GM12878 (cell line): ENCODE results near the gene GABRB1. TPM values are rescaled to one million over a fixed set of nuclear protein-coding genes. Genes with fewer than 3 reads are reported as not detected.
A peak's percentile ranks its signal among the peaks of the same experiment; 100 is the strongest.

Experiments used
- BCL11A ChIP-seq: IDR thresholded peaks from 2 replicates; pipeline ENCODE4 v1.6.1; 2011; ENCODE audit warnings: low read depth, low read length
- BHLHE40 ChIP-seq, 2 experiments: fragments of 450-650 bp in 1 of 2; IDR thresholded peaks; 2 replicates each; pipeline ENCODE4 v1.6.1; 2011 to 2017; ENCODE audit warnings: low read depth in 2 of 2, borderline replicate concordance in 1 of 2, improper control_type of control experiment in 1 of 2, low read length in 1 of 2, mild to moderate bottlenecking in 1 of 2
- EED ChIP-seq: sonication (generic); IDR thresholded peaks from 2 replicates; pipeline ENCODE4 v1.6.1; 2016; ENCODE audit warnings: antibody characterized with exemption, low read depth
- ESRRA ChIP-seq: IDR thresholded peaks from 2 replicates; pipeline ENCODE4 v1.6.1; 2012; ENCODE audit warnings: mild to moderate bottlenecking, low read length, improper control_type of control experiment
- EZH2 ChIP-seq: IDR thresholded peaks from 2 replicates; pipeline ENCODE4 v1.6.1; 2012; ENCODE audit warnings: low read depth, mild to moderate bottlenecking, control low read depth, inconsistent platforms, low read length, borderline replicate concordance; ENCODE audit not compliant: control insufficient read depth
- FOXK2 ChIP-seq: fragments of 450-650 bp; IDR thresholded peaks from 2 replicates; pipeline ENCODE4 v1.6.1; 2017; ENCODE audit warnings: mild to moderate bottlenecking, moderate library complexity
- KDM1A ChIP-seq: fragments of 200-600 bp; sonication (generic); IDR thresholded peaks from 2 replicates; pipeline ENCODE4 v1.6.1; 2016; ENCODE audit warnings: borderline replicate concordance
- NKRF ChIP-seq: fragments of 450-650 bp; conservative IDR thresholded peaks from 2 replicates; pipeline ENCODE4 v1.6.1; 2017; ENCODE audit warnings: mild to moderate bottlenecking, moderate library complexity
- PBX3 ChIP-seq: IDR thresholded peaks from 2 replicates; pipeline ENCODE4 v1.6.1; 2011; ENCODE audit warnings: mild to moderate bottlenecking, low read depth, low read length, moderate library complexity; ENCODE audit not compliant: insufficient replicate concordance
- PML ChIP-seq: IDR thresholded peaks from 2 replicates; pipeline ENCODE4 v1.6.1; 2012; ENCODE audit warnings: low read length, inconsistent platforms
- POLR2AphosphoS5 ChIP-seq: IDR thresholded peaks from 2 replicates; pipeline ENCODE4 v1.6.1; 2011; ENCODE audit warnings: mild to moderate bottlenecking, low read length, inconsistent platforms
- RAD21 ChIP-seq: IDR thresholded peaks from 2 replicates; pipeline ENCODE4 v1.6.1; 2011; ENCODE audit warnings: mild to moderate bottlenecking, low read depth, low read length, moderate library complexity; ENCODE audit not compliant: insufficient read depth
- RAD51 ChIP-seq: fragments of 450-650 bp; IDR thresholded peaks from 2 replicates; pipeline ENCODE4 v1.6.1; 2016; ENCODE audit warnings: moderate library complexity, mild to moderate bottlenecking, inconsistent platforms
- SPI1 ChIP-seq: IDR thresholded peaks from 2 replicates; pipeline ENCODE4 v1.6.1; 2011; ENCODE audit warnings: low read depth, mild to moderate bottlenecking, low read length, moderate library complexity, borderline replicate concordance; ENCODE audit not compliant: insufficient read depth
- SREBF1 ChIP-seq: IDR thresholded peaks from 2 replicates; pipeline ENCODE4 v1.6.1; 2012; ENCODE audit warnings: mild to moderate bottlenecking, low read length
- TAF1 ChIP-seq: IDR thresholded peaks from 2 replicates; pipeline ENCODE4 v1.6.1; 2011; ENCODE audit warnings: mild to moderate bottlenecking, low read depth, low read length, borderline replicate concordance
- TBL1XR1 ChIP-seq: IDR thresholded peaks from 2 replicates; pipeline ENCODE4 v1.6.1; 2012; ENCODE audit warnings: low read depth, low read length, improper control_type of control experiment
- USF2 ChIP-seq: IDR thresholded peaks from 2 replicates; pipeline ENCODE4 v1.6.1; 2011; ENCODE audit warnings: low read depth, low read length, improper control_type of control experiment, borderline replicate concordance
- polyA plus RNA-seq, 11 experiments: library from polyadenylated mRNA; depleted of rRNA in 4 of 11; unstranded in 6 of 11; stranded (reverse) in 5 of 11; fragments of >200 nt; fragmentation: Nextera tagmentation in 4 of 11; fragmentation: Illumina TruSeq in 1 of 11; extraction: Ambion mirVana in 4 of 11; extraction: Trizol in 1 of 11; gene quantifications; 1 replicate in 1 of 11; 2 replicates in 10 of 11; pipeline versions ENCODE4 v1.2.1 to v1.2.3, GENCODE V29; 2011 to 2016; ENCODE audit warnings: inconsistent platforms in 2 of 11, missing spikeins in 2 of 11, low read depth in 1 of 11
- total RNA-seq, 4 experiments: library from RNA; depleted of rRNA in 3 of 4; stranded (reverse); fragments of >200 nt in 3 of 4; fragmentation: Illumina TruSeq in 1 of 4; extraction: Trizol in 1 of 4; gene quantifications; 2 replicates each; pipeline versions ENCODE4 v1.2.1 to v1.2.3, GENCODE V29; 2013 to 2021
- TF ChIP-seq, protein P1 (sequence below): IDR thresholded peaks from 2 replicates; pipeline ENCODE4 v1.6.1; 2012; ENCODE audit warnings: mild to moderate bottlenecking, low read depth, low read length
- TF ChIP-seq, protein P2 (sequence below): fragments of 450-650 bp; IDR thresholded peaks from 2 replicates; pipeline ENCODE4 v1.6.1; 2017; ENCODE audit warnings: mild to moderate bottlenecking

GABRB1 gene
- total and polyA plus RNA-seq, 10 of the 15 experiments (the other 5 are each of a cell fraction or from before 2014, with no cell fraction given), result 0.13 to 0.92 TPM; not detected in 8

DNA sequence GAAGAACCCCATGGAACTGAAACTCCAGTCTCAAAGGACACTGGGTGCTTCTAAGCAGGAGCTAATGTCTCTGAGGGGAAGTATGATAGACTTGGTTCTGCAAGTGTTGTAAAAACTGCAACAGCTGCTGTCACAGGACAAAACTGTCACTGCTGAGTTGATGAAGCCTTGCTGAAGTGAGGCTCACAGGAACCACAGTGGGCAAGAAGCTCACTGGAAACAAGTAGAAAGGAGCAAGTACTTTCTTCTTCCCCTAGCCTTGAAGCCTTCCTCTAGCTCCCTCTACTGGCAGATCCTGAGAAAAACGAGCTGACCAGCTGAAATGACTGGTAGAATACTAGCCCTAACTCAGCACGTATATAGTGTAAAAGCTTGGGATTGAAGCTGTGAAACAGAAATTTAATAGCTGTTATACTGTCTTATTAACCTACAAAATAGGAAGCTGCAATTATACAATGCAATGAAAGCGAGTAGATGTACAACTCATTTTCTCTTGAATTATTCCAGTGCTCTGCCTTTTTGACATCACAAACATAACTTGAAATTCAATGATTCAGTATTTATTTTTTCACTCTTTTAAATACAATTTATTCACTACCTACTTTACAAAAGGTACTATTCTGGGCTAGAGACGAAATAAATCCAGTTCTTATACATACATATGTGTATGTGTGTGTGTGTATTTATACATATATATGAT is 91.4 kb downstream of the GABRB1 start (continued):
- TF ChIP-seq, protein P1, sequence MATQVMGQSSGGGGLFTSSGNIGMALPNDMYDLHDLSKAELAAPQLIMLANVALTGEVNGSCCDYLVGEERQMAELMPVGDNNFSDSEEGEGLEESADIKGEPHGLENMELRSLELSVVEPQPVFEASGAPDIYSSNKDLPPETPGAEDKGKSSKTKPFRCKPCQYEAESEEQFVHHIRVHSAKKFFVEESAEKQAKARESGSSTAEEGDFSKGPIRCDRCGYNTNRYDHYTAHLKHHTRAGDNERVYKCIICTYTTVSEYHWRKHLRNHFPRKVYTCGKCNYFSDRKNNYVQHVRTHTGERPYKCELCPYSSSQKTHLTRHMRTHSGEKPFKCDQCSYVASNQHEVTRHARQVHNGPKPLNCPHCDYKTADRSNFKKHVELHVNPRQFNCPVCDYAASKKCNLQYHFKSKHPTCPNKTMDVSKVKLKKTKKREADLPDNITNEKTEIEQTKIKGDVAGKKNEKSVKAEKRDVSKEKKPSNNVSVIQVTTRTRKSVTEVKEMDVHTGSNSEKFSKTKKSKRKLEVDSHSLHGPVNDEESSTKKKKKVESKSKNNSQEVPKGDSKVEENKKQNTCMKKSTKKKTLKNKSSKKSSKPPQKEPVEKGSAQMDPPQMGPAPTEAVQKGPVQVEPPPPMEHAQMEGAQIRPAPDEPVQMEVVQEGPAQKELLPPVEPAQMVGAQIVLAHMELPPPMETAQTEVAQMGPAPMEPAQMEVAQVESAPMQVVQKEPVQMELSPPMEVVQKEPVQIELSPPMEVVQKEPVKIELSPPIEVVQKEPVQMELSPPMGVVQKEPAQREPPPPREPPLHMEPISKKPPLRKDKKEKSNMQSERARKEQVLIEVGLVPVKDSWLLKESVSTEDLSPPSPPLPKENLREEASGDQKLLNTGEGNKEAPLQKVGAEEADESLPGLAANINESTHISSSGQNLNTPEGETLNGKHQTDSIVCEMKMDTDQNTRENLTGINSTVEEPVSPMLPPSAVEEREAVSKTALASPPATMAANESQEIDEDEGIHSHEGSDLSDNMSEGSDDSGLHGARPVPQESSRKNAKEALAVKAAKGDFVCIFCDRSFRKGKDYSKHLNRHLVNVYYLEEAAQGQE, result no peak
- TF ChIP-seq BHLHE40 (IDR thresholded peaks at IDR 0.05; ENCODE audit: borderline replicate concordance in 1 of 2, low read depth in 2 of 2, low read length in 1 of 2) (no peak), TAF1 (no peak), ESRRA (no peak), PML (no peak), USF2 (no peak), PBX3 (no peak), EZH2 (no peak), RAD51 (no peak), TBL1XR1 (no peak), SPI1 (no peak), RAD21 (peak; percentile 83), POLR2AphosphoS5 (no peak), EED (no peak), NKRF (no peak), KDM1A (no peak), BCL11A (no peak), FOXK2 (no peak), SREBF1 (no peak)
- TF ChIP-seq, protein P2, sequence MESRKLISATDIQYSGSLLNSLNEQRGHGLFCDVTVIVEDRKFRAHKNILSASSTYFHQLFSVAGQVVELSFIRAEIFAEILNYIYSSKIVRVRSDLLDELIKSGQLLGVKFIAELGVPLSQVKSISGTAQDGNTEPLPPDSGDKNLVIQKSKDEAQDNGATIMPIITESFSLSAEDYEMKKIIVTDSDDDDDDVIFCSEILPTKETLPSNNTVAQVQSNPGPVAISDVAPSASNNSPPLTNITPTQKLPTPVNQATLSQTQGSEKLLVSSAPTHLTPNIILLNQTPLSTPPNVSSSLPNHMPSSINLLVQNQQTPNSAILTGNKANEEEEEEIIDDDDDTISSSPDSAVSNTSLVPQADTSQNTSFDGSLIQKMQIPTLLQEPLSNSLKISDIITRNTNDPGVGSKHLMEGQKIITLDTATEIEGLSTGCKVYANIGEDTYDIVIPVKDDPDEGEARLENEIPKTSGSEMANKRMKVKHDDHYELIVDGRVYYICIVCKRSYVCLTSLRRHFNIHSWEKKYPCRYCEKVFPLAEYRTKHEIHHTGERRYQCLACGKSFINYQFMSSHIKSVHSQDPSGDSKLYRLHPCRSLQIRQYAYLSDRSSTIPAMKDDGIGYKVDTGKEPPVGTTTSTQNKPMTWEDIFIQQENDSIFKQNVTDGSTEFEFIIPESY, result no peak
